SU-DHL-6 (cell line): Measurements from ENCODE around the gene NPHP4.

Experiments used
- H2AFZ ChIP-seq: fragments of 200-600 bp; sonication (generic); 2 replicates; pipeline ENCODE4 v1.6.1; 2014; ENCODE audit warnings: low read depth, mild to moderate bottlenecking, moderate library complexity, mixed read lengths, antibody characterized with exemption, low read length; ENCODE audit not compliant: severe bottlenecking
- H3F3A ChIP-seq: fragments of 200-600 bp; shearing (Covaris generic); 2 replicates; pipeline ENCODE4 v1.6.0; 2016; ENCODE audit warnings: antibody characterized with exemption, mild to moderate bottlenecking; ENCODE audit not compliant: insufficient read depth
- H3K27ac ChIP-seq: fragments of 200-600 bp; sonication (generic); 2 replicates; pipeline ENCODE4 v1.5.1; 2016; ENCODE audit warnings: low read depth, mild to moderate bottlenecking, low read length, moderate library complexity, mixed read lengths
- H3K27me3 ChIP-seq: fragments of 200-600 bp; sonication (generic), shearing (Covaris generic); 2 replicates; pipeline ENCODE4 v1.6.0; 2014; ENCODE audit warnings: mild to moderate bottlenecking, low read length
- H3K36me3 ChIP-seq: fragments of 200-600 bp; sonication (generic); 2 replicates; pipeline ENCODE4 v1.6.1; 2014; ENCODE audit warnings: mild to moderate bottlenecking, low read length, mixed read lengths
- H3K4me2 ChIP-seq: fragments of 300-600, 200-600 bp; shearing (Covaris generic), sonication (generic); 2 replicates; pipeline ENCODE4 v1.6.0; 2014; ENCODE audit warnings: low read length, low read depth, mild to moderate bottlenecking; ENCODE audit not compliant: poor library complexity, severe bottlenecking
- H3K4me3 ChIP-seq: fragments of 200-600 bp; sonication (generic); 2 replicates; pipeline ENCODE4 v1.5.1; 2014; ENCODE audit warnings: antibody characterized with exemption, low read length, mild to moderate bottlenecking, mixed read lengths; ENCODE audit not compliant: insufficient read depth, poor library complexity, severe bottlenecking
- H3K79me2 ChIP-seq: fragments of 200-600 bp; sonication (generic); 2 replicates; pipeline ENCODE4 v1.6.1; 2014; ENCODE audit warnings: mild to moderate bottlenecking, low read length, moderate library complexity; ENCODE audit not compliant: insufficient read depth
- H3K9ac ChIP-seq: fragments of 200-600 bp; sonication (generic); 2 replicates; pipeline ENCODE4 v1.7.0; 2014; ENCODE audit warnings: mild to moderate bottlenecking, low read length
- H3K9me2 ChIP-seq: fragments of 200-600 bp; sonication (generic); replicated peaks from 2 replicates; pipeline ENCODE4 v1.6.1; 2014; ENCODE audit warnings: low read length; ENCODE audit not compliant: insufficient read depth
- H3K9me3 ChIP-seq: fragments of 200-600 bp; sonication (generic); 2 replicates; pipeline ENCODE4 v1.6.1; 2014; ENCODE audit warnings: low read length, mixed read lengths; ENCODE audit not compliant: insufficient read depth
- H4K20me1 ChIP-seq: fragments of 200-600 bp; sonication (generic); 2 replicates; pipeline ENCODE4 v1.6.1; 2014; ENCODE audit warnings: low read depth, mild to moderate bottlenecking, antibody characterized with exemption, low read length, moderate library complexity, mixed read lengths
- EZH2phosphoT487 ChIP-seq: fragments of 200-600 bp; sonication (generic), shearing (Covaris generic); conservative IDR thresholded peaks from 2 replicates; pipeline ENCODE4 v1.6.1; 2018; ENCODE audit warnings: mild to moderate bottlenecking, antibody characterized with exemption, low read length, moderate library complexity, mixed read lengths
- TF ChIP-seq, protein P1 (sequence below): fragments of 200-600 bp; sonication (generic); IDR thresholded peaks from one replicate; pipeline ENCODE4 v1.5.1; 2017; ENCODE audit warnings: antibody characterized with exemption, mild to moderate bottlenecking, low read length, moderate library complexity; ENCODE audit not compliant: insufficient read depth, poor library complexity, severe bottlenecking

The NPHP4 gene

DNA sequence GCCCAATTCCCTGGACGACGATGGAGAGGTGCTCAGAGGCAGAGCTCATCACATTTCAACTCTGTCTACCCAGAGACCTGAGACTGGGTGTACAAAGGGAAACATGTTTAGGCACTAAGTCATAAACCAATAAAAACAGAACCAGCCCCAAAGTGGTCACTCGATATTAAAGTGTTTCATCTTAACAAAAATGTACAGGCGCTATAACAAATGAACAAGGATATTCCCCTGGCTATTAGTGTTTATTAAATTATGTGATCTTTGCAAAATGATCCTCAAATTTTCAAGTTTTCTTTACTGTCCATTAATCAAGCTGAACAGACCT is 43.6 kb downstream of the NPHP4 start:
- Histone ChIP-seq H3K36me3 (no peaks in the 10 kb centered on the region), H3K9me2 (no peaks in the 10 kb centered on the region), H2AFZ (no peak overlapping the region), H3K27ac (no peak overlapping the region), H3K9ac (no peak overlapping the region), H3K9me3 (no peaks in the 10 kb centered on the region), H3K79me2 (no peaks in the 10 kb centered on the region), H3K4me3 (no peak overlapping the region), H3F3A (no peaks in the 10 kb centered on the region), H3K4me2 (no peak overlapping the region), H3K27me3 (no peaks in the 10 kb centered on the region), H4K20me1 (no peaks in the 10 kb centered on the region)
- TF ChIP-seq, protein P1, sequence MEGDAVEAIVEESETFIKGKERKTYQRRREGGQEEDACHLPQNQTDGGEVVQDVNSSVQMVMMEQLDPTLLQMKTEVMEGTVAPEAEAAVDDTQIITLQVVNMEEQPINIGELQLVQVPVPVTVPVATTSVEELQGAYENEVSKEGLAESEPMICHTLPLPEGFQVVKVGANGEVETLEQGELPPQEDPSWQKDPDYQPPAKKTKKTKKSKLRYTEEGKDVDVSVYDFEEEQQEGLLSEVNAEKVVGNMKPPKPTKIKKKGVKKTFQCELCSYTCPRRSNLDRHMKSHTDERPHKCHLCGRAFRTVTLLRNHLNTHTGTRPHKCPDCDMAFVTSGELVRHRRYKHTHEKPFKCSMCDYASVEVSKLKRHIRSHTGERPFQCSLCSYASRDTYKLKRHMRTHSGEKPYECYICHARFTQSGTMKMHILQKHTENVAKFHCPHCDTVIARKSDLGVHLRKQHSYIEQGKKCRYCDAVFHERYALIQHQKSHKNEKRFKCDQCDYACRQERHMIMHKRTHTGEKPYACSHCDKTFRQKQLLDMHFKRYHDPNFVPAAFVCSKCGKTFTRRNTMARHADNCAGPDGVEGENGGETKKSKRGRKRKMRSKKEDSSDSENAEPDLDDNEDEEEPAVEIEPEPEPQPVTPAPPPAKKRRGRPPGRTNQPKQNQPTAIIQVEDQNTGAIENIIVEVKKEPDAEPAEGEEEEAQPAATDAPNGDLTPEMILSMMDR = no peak

DNA sequence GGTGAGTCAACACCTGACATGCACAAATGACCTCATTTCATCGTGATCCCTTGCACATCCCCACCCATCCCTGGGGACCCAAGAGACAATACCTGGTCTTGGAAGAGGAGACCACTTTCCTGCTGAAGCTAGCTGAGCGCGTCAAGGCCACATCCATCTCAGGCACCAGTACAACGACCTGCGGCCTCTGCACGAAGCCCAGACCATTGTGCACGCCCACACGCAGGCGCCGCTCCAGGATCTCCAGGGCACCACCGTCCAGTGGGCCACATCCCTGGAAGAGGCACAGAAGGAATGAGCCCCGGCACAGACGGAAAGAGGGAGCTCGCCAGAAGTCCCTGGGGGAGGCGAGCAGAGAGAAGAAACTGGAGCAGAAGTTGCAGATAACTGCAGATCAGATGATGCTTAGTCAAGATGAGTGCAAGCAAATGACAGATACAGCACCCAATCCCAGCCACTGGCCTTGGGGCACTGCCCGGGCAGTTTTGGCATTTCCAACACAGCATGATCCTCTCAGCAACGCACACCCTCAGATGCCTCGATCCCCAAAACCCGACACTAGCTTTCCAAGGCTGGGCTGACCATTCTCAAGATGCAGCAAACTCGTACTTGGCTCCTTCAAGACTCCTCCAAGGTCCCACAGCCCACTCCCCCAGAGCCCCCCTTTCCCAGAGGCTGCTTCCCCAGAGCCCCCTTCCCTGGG is 44.1 kb downstream of the NPHP4 start:
- H3K4me3 ChIP-seq = no peak overlapping the region

GRCh38 chr1:5947071-5947821 is 45.0 kb downstream of the NPHP4 start:
- Histone ChIP-seq H3K9me2 (no peaks in the 10 kb centered on the region), H3K4me2 (no peak overlapping the region), H3K36me3 (no peaks in the 10 kb centered on the region), H3K27ac (no peak overlapping the region), H3F3A (no peaks in the 10 kb centered on the region), H3K79me2 (no peaks in the 10 kb centered on the region), H3K27me3 (no peaks in the 10 kb centered on the region), H3K9ac (no peak overlapping the region), H3K9me3 (no peaks in the 10 kb centered on the region), H3K4me3 (no peak overlapping the region), H2AFZ (no peak overlapping the region), H4K20me1 (no peaks in the 10 kb centered on the region)
- TF ChIP-seq, protein P1 = no peak
- TF ChIP-seq EZH2phosphoT487 = no peak

More for the DNA sequence above, 44.1 kb downstream of the NPHP4 start:
- Histone ChIP-seq H3K9me2 (no peaks in the 10 kb centered on the region), H4K20me1 (no peaks in the 10 kb centered on the region), H2AFZ (no peak overlapping the region), H3K27ac (no peak overlapping the region), H3K27me3 (no peaks in the 10 kb centered on the region), H3K4me2 (no peak overlapping the region), H3K79me2 (no peaks in the 10 kb centered on the region), H3K36me3 (no peaks in the 10 kb centered on the region), H3K9me3 (no peaks in the 10 kb centered on the region), H3F3A (no peaks in the 10 kb centered on the region), H3K9ac (no peak overlapping the region)
- TF ChIP-seq EZH2phosphoT487 = no peak
- TF ChIP-seq, protein P1 = no peak
